WTC11 (cell line): ENCODE data around the gene CLDN9. TPM values are rescaled to one million over a fixed set of nuclear protein-coding genes. Genes with fewer than 3 reads are reported as not detected.

Experiments
- ATAC-seq: fragments of 200-7000 bp; cut with Tn5 transposase; 2 replicates; pipeline ENCODE4 v1.10.0; 2021; ENCODE audit warnings: mild to moderate bottlenecking, moderate library complexity
- CTCF ChIA-PET: fragments of 300-600 bp; sonication (Branson Sonifier 250); formaldehyde crosslinking; loops from one replicate; lab custom pipeline; 2021; ENCODE audit warnings: antibody characterized with exemption; lab: Charles Lee
- POLR2A ChIA-PET: fragments of 350-600 bp; sonication (Branson Sonifier 250); formaldehyde crosslinking; loops from one replicate; lab custom pipeline; 2021; ENCODE audit warnings: antibody characterized with exemption; lab: Charles Lee
- DNase-seq: peaks from one replicate; pipeline ENCODE4 v3.0.0; 2021; ENCODE audit warnings: low spot score
- H3K27ac Mint-ChIP-seq: 2 replicates; pipeline ENCODE4 v1.8.0; 2021; ENCODE audit warnings: mixed read lengths
- H3K27me3 Mint-ChIP-seq: 2 replicates; pipeline ENCODE4 v1.8.0; 2021; ENCODE audit warnings: low read depth, mild to moderate bottlenecking, moderate library complexity, mixed read lengths
- H3K36me3 Mint-ChIP-seq: 2 replicates; pipeline ENCODE4 v1.8.0; 2021; ENCODE audit warnings: mixed read lengths
- H3K4me1 Mint-ChIP-seq: 2 replicates; pipeline ENCODE4 v1.8.0; 2022; ENCODE audit warnings: mixed read lengths
- H3K4me3 Mint-ChIP-seq: 2 replicates; pipeline ENCODE4 v1.8.0; 2021; ENCODE audit warnings: mild to moderate bottlenecking, moderate library complexity, mixed read lengths
- H3K9me3 Mint-ChIP-seq: 2 replicates; pipeline ENCODE4 v1.8.0; 2021; ENCODE audit warnings: mixed read lengths
- CBFB ChIP-seq: sonication (generic); formaldehyde crosslinking; IDR thresholded peaks from 2 replicates; pipeline ENCODE4 v1.8.1; 2022; ENCODE audit warnings: mild to moderate bottlenecking, low read depth, missing genetic modification reagents
- CREB1 ChIP-seq: sonication (generic); formaldehyde crosslinking; IDR thresholded peaks from 2 replicates; pipeline ENCODE4 v1.8.0; 2023; ENCODE audit warnings: mild to moderate bottlenecking, missing genetic modification reagents
- EMX1 ChIP-seq: fragments of 250-450 bp; sonication (Bioruptor Pico); IDR thresholded peaks from 2 replicates; pipeline ENCODE4 v1.8.0; 2021; ENCODE audit warnings: mild to moderate bottlenecking
- ESRRA ChIP-seq: sonication (generic); formaldehyde crosslinking; IDR thresholded peaks from 2 replicates; pipeline ENCODE4 v1.8.1; 2022; ENCODE audit warnings: mild to moderate bottlenecking, missing genetic modification reagents, borderline replicate concordance
- FOXK1 ChIP-seq: sonication (generic); formaldehyde crosslinking; IDR thresholded peaks from 2 replicates; pipeline ENCODE4 v1.8.0; 2022; ENCODE audit warnings: mild to moderate bottlenecking, moderate library complexity, missing genetic modification reagents
- FOXP4 ChIP-seq: sonication (generic); formaldehyde crosslinking; IDR thresholded peaks from 2 replicates; pipeline ENCODE4 v1.8.0; 2022; ENCODE audit warnings: mild to moderate bottlenecking, missing genetic modification reagents
- GTF2I ChIP-seq: fragments of 250-450 bp; sonication (Bioruptor Pico); conservative IDR thresholded peaks from 2 replicates; pipeline ENCODE4 v1.4.0; 2021; ENCODE audit warnings: mild to moderate bottlenecking
- JAZF1 ChIP-seq: fragments of 250-450 bp; sonication (Bioruptor Pico); IDR thresholded peaks from 2 replicates; pipeline ENCODE4 v1.9.0; 2021; ENCODE audit warnings: moderate library complexity, mild to moderate bottlenecking, inconsistent platforms
- MLX ChIP-seq: sonication (generic); formaldehyde crosslinking; IDR thresholded peaks from 2 replicates; pipeline ENCODE4 v1.8.1; 2023; ENCODE audit warnings: mild to moderate bottlenecking, missing genetic modification reagents, moderate library complexity
- NFYB ChIP-seq: sonication (generic); formaldehyde crosslinking; conservative IDR thresholded peaks from 2 replicates; pipeline ENCODE4 v1.8.0; 2022; ENCODE audit warnings: low read depth, missing genetic modification reagents
- OVOL2 ChIP-seq: fragments of 250-450 bp; sonication (Bioruptor Pico); IDR thresholded peaks from 2 replicates; pipeline ENCODE4 v1.9.0; 2021; ENCODE audit warnings: mild to moderate bottlenecking, borderline replicate concordance
- SMAD4 ChIP-seq: sonication (generic); formaldehyde crosslinking; IDR thresholded peaks from 2 replicates; pipeline ENCODE4 v1.8.0; 2022; ENCODE audit warnings: mild to moderate bottlenecking, missing genetic modification reagents
- TP53 ChIP-seq: sonication (generic); formaldehyde crosslinking; IDR thresholded peaks from 2 replicates; pipeline ENCODE4 v1.8.1; 2023; ENCODE audit warnings: mild to moderate bottlenecking, missing genetic modification reagents
- ZBTB21 ChIP-seq: sonication (generic); formaldehyde crosslinking; IDR thresholded peaks from 2 replicates; pipeline ENCODE4 v1.8.1; 2023; ENCODE audit warnings: mild to moderate bottlenecking, missing genetic modification reagents, borderline replicate concordance
- ZMAT4 ChIP-seq: fragments of 250-450 bp; sonication (Bioruptor Pico); IDR thresholded peaks from 2 replicates; pipeline ENCODE4 v1.9.0; 2021; ENCODE audit warnings: mild to moderate bottlenecking
- ZNF121 ChIP-seq: sonication (generic); formaldehyde crosslinking; IDR thresholded peaks from 2 replicates; pipeline ENCODE4 v1.8.0; 2023; ENCODE audit warnings: missing genetic modification reagents
- ZNF219 ChIP-seq: sonication (generic); formaldehyde crosslinking; IDR thresholded peaks from 2 replicates; pipeline ENCODE4 v1.8.0; 2023; ENCODE audit warnings: missing genetic modification reagents, mild to moderate bottlenecking, borderline replicate concordance
- ZNF396 ChIP-seq: fragments of 250-450 bp; sonication (Bioruptor Pico); IDR thresholded peaks from 2 replicates; pipeline ENCODE4 v1.8.0; 2021; ENCODE audit warnings: mild to moderate bottlenecking, moderate library complexity, borderline replicate concordance
- ZNF416 ChIP-seq: fragments of 250-450 bp; sonication (Bioruptor Pico); IDR thresholded peaks from 2 replicates; pipeline ENCODE4 v1.9.0; 2021; ENCODE audit warnings: mild to moderate bottlenecking, inconsistent platforms
- ZNF425 ChIP-seq: fragments of 250-450 bp; sonication (Bioruptor Pico); conservative IDR thresholded peaks from 2 replicates; pipeline ENCODE4 v1.9.0; 2021; ENCODE audit warnings: mild to moderate bottlenecking
- ZNF671 ChIP-seq: fragments of 250-450 bp; sonication (Bioruptor Pico); IDR thresholded peaks from 2 replicates; pipeline ENCODE4 v1.8.0; 2021; ENCODE audit warnings: mild to moderate bottlenecking
- total RNA-seq: library from RNA; stranded (reverse); gene quantifications from 3 replicates; pipeline ENCODE4 v1.2.3, GENCODE V29; 2021
- TF ChIP-seq, protein P1 (sequence below): sonication (generic); formaldehyde crosslinking; IDR thresholded peaks from 2 replicates; pipeline ENCODE4 v1.8.1; 2023; ENCODE audit warnings: mild to moderate bottlenecking, missing genetic modification reagents, moderate library complexity
- TF ChIP-seq, protein P2 (sequence below): sonication (generic); formaldehyde crosslinking; IDR thresholded peaks from 2 replicates; pipeline ENCODE4 v1.8.1; 2022; ENCODE audit warnings: mild to moderate bottlenecking, moderate library complexity, missing genetic modification reagents
- TF ChIP-seq, protein P3 (sequence below): sonication (generic); formaldehyde crosslinking; IDR thresholded peaks from 2 replicates; pipeline ENCODE4 v1.8.0; 2023; ENCODE audit warnings: missing genetic modification reagents
- TF ChIP-seq, protein P4 (sequence below): sonication (generic); formaldehyde crosslinking; IDR thresholded peaks from 2 replicates; pipeline ENCODE4 v1.8.1; 2023; ENCODE audit warnings: mild to moderate bottlenecking, missing genetic modification reagents

Gene CLDN9
- total RNA-seq, 1 experiment from 2014 or later = 0.92 TPM

GRCh38 chr16:3027983-3028715 lies 15.4 kb downstream of the CLDN9 start:
- ChIA-PET CTCF (interaction anchor here (0.6 to 9.8 kb wide), 51 partner anchors 7 to 1255 kb away, joined by 3 to 355 read pairs (median 7); partner anchors contain the start of genes BICDL2, CLDN6, CLDN9 and FLYWCH2), POLR2A (interaction anchor here (0.5 to 17.1 kb wide), 17 partner anchors 8 to 778 kb away, joined by 3 to 502 read pairs (median 5); partner anchors contain the start of genes BICDL2, CLDN6, CLDN9 and TNFRSF12A)
- DNase-seq (peak; percentile 97), ATAC-seq (peak; percentile 49)
- H3K9me3 Mint-ChIP-seq = no peaks in the 10 kb centered on the region
- H3K36me3 Mint-ChIP-seq = peaks cover 23% of the 10 kb centered on the region
- no peaks in the 10 kb centered on the region for H3K27me3 Mint-ChIP-seq
- peak overlapping the region; percentile 36 for H3K4me3 Mint-ChIP-seq
- H3K4me1 Mint-ChIP-seq = peaks cover 28% of the 10 kb centered on the region
- no peak overlapping the region for H3K27ac Mint-ChIP-seq
- 0 out of 2 replicates have a peak, but pooled peaks have one; percentile 63 for TF ChIP-seq CBFB (CRISPR knock-in tag)
- TF ChIP-seq MLX (CRISPR knock-in tag) = no peak
- TF ChIP-seq FOXP4 (CRISPR knock-in tag) = peak; percentile 66; the same call in 1 of the 2 replicates
- TF ChIP-seq, protein P1, sequence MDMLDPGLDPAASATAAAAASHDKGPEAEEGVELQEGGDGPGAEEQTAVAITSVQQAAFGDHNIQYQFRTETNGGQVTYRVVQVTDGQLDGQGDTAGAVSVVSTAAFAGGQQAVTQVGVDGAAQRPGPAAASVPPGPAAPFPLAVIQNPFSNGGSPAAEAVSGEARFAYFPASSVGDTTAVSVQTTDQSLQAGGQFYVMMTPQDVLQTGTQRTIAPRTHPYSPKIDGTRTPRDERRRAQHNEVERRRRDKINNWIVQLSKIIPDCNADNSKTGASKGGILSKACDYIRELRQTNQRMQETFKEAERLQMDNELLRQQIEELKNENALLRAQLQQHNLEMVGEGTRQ (CRISPR knock-in tag) = no peak
- TF ChIP-seq NFYB (CRISPR knock-in tag) = no peak
- TF ChIP-seq ZBTB21 (CRISPR knock-in tag) = 0 out of 2 replicates have a peak, but pooled peaks have one; percentile 40
- TF ChIP-seq ZNF425 (CRISPR knock-in tag) = no peak
- TF ChIP-seq TP53 (CRISPR knock-in tag) = 0 out of 2 replicates have a peak, but pooled peaks have one; percentile 68
- TF ChIP-seq ESRRA (CRISPR knock-in tag) = no peak
- TF ChIP-seq SMAD4 = no peak
- TF ChIP-seq ZMAT4 (CRISPR knock-in tag) = 0 out of 2 replicates have a peak, but pooled peaks have one; percentile 37
- no peak for TF ChIP-seq EMX1
- TF ChIP-seq ZNF416 (CRISPR knock-in tag) = no peak
- no peak for TF ChIP-seq ZNF396 (CRISPR knock-in tag)
- no peak for TF ChIP-seq JAZF1
- peak; percentile 61; the same call in 1 of the 2 replicates for TF ChIP-seq ZNF121 (CRISPR knock-in tag)
- TF ChIP-seq GTF2I (CRISPR knock-in tag) = no peak
- TF ChIP-seq ZNF671 (CRISPR knock-in tag) = no peak
- TF ChIP-seq, protein P2, sequence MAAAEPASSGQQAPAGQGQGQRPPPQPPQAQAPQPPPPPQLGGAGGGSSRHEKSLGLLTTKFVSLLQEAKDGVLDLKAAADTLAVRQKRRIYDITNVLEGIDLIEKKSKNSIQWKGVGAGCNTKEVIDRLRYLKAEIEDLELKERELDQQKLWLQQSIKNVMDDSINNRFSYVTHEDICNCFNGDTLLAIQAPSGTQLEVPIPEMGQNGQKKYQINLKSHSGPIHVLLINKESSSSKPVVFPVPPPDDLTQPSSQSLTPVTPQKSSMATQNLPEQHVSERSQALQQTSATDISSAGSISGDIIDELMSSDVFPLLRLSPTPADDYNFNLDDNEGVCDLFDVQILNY = 0 out of 2 replicates have a peak, but pooled peaks have one; percentile 36
- peak; percentile 55; the same call in 1 of the 2 replicates for TF ChIP-seq CREB1 (CRISPR knock-in tag)
- TF ChIP-seq FOXK1 (CRISPR knock-in tag) = no peak; the same call in 1 of the 2 replicates
- no peak for TF ChIP-seq ZNF219 (CRISPR knock-in tag)
- no peak for TF ChIP-seq OVOL2
- TF ChIP-seq, protein P3, sequence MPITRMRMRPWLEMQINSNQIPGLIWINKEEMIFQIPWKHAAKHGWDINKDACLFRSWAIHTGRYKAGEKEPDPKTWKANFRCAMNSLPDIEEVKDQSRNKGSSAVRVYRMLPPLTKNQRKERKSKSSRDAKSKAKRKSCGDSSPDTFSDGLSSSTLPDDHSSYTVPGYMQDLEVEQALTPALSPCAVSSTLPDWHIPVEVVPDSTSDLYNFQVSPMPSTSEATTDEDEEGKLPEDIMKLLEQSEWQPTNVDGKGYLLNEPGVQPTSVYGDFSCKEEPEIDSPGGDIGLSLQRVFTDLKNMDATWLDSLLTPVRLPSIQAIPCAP (CRISPR knock-in tag) = no peak
- TF ChIP-seq, protein P4, sequence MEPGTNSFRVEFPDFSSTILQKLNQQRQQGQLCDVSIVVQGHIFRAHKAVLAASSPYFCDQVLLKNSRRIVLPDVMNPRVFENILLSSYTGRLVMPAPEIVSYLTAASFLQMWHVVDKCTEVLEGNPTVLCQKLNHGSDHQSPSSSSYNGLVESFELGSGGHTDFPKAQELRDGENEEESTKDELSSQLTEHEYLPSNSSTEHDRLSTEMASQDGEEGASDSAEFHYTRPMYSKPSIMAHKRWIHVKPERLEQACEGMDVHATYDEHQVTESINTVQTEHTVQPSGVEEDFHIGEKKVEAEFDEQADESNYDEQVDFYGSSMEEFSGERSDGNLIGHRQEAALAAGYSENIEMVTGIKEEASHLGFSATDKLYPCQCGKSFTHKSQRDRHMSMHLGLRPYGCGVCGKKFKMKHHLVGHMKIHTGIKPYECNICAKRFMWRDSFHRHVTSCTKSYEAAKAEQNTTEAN (CRISPR knock-in tag) = no peak
